ENCODE data around the gene PIEZO2.

GRCh38 chr18:10864722-10865121 lies 284.6 kb downstream of the PIEZO2 start:
- TF ChIP-seq YY1 (IDR thresholded peaks at IDR 0.05; ENCODE audit: insufficient read depth, insufficient read length) (no peak), ZNF274 (IDR thresholded peaks at IDR 0.05; ENCODE audit: low read depth, low read length) (no peak)

All from NT2/D1 (cell line).